HUES64 (cell line): Measurements from ENCODE around the gene PFKP.
"Not testable (repeated sequence)": the region's sequence is repeated elsewhere in the genome, so short reads cannot be mapped to it uniquely, and the experiment has no call there.

Source experiments
- H3K27ac ChIP-seq: 2 replicates; pipeline ENCODE4 v1.7.0; 2013; ENCODE audit warnings: low read depth, low read length, inconsistent platforms
- H3K27me3 ChIP-seq: 2 replicates; pipeline ENCODE4 v1.6.1; 2013; ENCODE audit warnings: mild to moderate bottlenecking, low read length; ENCODE audit not compliant: insufficient read depth
- H3K36me3 ChIP-seq: 2 replicates; pipeline ENCODE4 v1.6.1; 2013; ENCODE audit warnings: mild to moderate bottlenecking, low read length; ENCODE audit not compliant: insufficient read depth
- H3K4me1 ChIP-seq: 2 replicates; pipeline ENCODE4 v1.6.1; 2013; ENCODE audit warnings: mild to moderate bottlenecking, low read length, moderate library complexity; ENCODE audit not compliant: insufficient read depth
- H3K4me3 ChIP-seq: 2 replicates; pipeline ENCODE4 v1.5.1; 2013; ENCODE audit warnings: mild to moderate bottlenecking, low read length, moderate library complexity
- H3K9ac ChIP-seq: 2 replicates; pipeline ENCODE4 v1.6.1; 2013; ENCODE audit warnings: mild to moderate bottlenecking, low read depth, low read length
- H3K9me3 ChIP-seq: 2 replicates; pipeline ENCODE4 v1.6.1; 2013; ENCODE audit warnings: low read depth, low read length; ENCODE audit not compliant: insufficient read depth
- WGBS: fragments of 150-250, 120-280 bp; methylation state at CpG from one replicate; pipeline ENCODE4 v1.1.7; 2013; ENCODE audit warnings: missing lambda C conversion rate; 5-methylcytosine and 5-hydroxymethylcytosine counted together

The PFKP gene

GRCh38 chr10:3171488-3171887 is 104.1 kb downstream of the PFKP start:
- not testable (repeated sequence) for H3K27ac ChIP-seq, H3K9ac ChIP-seq, H3K27me3 ChIP-seq, H3K9me3 ChIP-seq, H3K4me1 ChIP-seq
- peak overlapping the region; percentile 92 for H3K4me3 ChIP-seq
- H3K36me3 ChIP-seq = peaks cover 28% of the 10 kb centered on the region
- 96% methylated on average over 10 of the region's 11 CpGs for WGBS

DNA sequence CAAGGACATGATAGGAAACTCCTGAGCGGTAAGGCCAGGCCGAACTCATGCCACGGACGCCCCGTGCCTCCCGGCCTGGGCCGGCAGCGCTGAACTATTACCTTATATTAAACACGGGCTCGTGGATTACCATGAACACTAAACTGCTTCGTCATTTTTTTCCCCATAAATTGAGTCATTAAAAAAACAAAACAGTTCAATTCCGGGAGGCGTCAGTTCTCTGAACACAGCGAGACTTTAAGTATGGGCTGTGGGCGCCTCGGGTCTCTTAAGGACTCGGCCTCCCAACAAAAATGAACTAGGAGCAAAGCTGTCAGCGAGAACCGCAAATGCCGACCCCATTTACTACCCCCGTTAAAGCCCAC is 104.7 kb downstream of the PFKP start:
- WGBS = 9% methylated on average over 21 of the region's 21 CpGs
- H3K27ac ChIP-seq = no peak overlapping the region; the same call in 1 of the 2 replicates

DNA sequence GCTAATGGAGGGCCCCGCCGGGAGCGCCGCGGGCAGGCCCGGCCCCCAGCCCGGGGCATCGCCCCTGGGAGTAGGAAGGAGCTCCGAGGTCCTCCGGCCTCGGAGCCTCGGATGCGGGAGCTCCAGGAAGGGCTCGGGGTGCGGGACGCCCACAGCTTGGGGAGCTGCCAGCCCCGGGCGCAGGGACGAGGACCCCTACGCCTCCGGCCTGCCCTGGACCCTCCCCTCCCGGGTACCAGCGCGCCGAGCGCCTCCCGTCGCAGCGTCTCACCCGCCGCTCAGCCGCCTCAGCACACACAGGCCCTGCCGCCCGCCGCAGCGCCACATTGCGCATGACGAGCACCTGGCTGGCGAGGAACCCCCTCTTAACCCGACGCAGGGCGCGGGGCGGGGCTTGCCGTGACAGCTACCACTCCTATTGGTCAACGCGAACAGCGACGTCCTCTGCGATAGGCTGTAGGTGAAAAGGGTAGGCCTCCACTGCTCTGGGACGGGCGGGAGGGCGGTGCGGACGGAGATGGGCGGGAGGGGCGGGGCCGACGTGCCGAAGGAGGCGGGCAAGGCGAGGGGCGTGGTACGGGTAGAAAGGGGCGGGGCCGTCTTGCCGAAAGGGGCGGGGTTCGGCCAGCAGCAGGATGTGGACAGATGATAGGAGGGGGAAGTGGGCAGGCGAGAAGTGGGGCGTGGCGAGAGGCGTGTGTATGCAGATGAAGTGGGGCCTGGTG is 105.3 kb downstream of the PFKP start, which contains the start of gene PITRM1:
Gene PITRM1 (minus strand): TSS at position 337 of the 725 bp plus-strand sequence. CDS start 10 bp downstream, at position 327.
- Histone ChIP-seq H3K9ac (peak within 1 kb of the TSS; percentile 64), H3K9me3 (no peaks in the 10 kb centered on the region), H3K27me3 (no peaks in the 10 kb centered on the region), H3K4me1 (0 out of 2 replicates have a peak, but pooled peaks cover 4% of the 10 kb centered on the region), H3K36me3 (peaks cover 22% of the 10 kb centered on the region), H3K4me3 (peak within 1 kb of the TSS; percentile 92), H3K27ac (peak within 1 kb of the TSS; percentile 19; the same call in 1 of the 2 replicates)
- WGBS = under 1% methylated on average over 73 of the region's 73 CpGs

More for the DNA sequence above, 104.7 kb downstream of the PFKP start:
- peak overlapping the region; percentile 92 for H3K4me3 ChIP-seq
- no peaks in the 10 kb centered on the region for H3K27me3 ChIP-seq
- H3K36me3 ChIP-seq = peaks cover 23% of the 10 kb centered on the region
- peak overlapping the region; percentile 64 for H3K9ac ChIP-seq
- 0 out of 2 replicates have a peak, but pooled peaks cover 4% of the 10 kb centered on the region for H3K4me1 ChIP-seq
- no peaks in the 10 kb centered on the region for H3K9me3 ChIP-seq

DNA sequence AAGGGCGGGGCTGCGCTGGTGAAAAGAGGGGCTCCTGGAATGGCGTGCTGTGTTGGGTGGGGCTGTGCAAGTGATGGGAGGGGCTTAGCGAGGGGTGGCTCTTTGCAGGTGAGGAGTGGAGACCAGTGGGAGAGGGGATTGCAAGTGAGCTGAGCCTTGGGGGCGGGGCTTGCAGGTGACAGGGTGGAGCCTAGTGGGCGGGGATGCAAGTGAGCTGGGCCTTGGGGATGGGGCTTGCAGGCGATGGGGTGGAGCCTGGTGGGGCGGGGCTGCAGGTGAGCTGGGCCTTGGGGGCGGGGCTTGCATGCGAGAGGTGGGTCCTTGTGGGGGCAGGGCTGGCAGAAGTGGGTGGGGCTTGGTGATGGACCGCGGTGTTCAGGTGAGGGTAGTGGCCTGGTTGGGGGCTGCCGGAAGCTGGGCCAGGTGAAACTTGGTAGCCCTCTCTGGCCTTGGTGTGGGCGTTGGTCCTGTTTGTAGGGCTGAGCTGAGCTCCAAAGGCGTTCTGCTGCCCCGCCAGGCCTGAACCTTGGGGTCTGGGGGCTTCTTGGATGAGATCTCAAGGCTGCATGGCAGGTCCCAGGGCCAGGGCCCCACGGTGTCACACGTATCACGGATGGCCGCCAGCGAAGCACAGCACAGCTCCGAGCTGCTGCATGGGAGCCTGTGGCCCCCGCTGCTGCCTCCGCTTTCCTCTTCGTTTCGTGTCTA is 106.0 kb downstream of the PFKP start:
- Histone ChIP-seq H3K9me3 (no peaks in the 10 kb centered on the region), H3K9ac (peak overlapping the region; percentile 39; the same call in 1 of the 2 replicates), H3K27ac (0 out of 2 replicates have a peak overlapping the region, but pooled peaks have one; percentile 19), H3K27me3 (no peaks in the 10 kb centered on the region), H3K4me1 (0 out of 2 replicates have a peak, but pooled peaks cover 4% of the 10 kb centered on the region), H3K4me3 (peak overlapping the region; percentile 40), H3K36me3 (peaks cover 16% of the 10 kb centered on the region)
- WGBS = 52% methylated on average over 26 of the region's 26 CpGs

- Histone ChIP-seq H3K9me3 (no peaks in the 10 kb centered on the region), H3K4me3 (no peak overlapping the region), H3K36me3 (no peaks in the 10 kb centered on the region), H3K4me1 (0 out of 2 replicates have a peak, but pooled peaks cover 10% of the 10 kb centered on the region), H3K27me3 (no peaks in the 10 kb centered on the region), H3K27ac (no peak overlapping the region), H3K9ac (no peak overlapping the region)
- WGBS = 92% methylated on average over 5 of the region's 5 CpGs
Measured at GRCh38 chr10:3178042-3178441, 110.7 kb downstream of the PFKP start.

- H3K9ac ChIP-seq = no peak overlapping the region
- no peaks in the 10 kb centered on the region for H3K27me3 ChIP-seq
- H3K4me1 ChIP-seq = 0 out of 2 replicates have a peak, but pooled peaks cover 7% of the 10 kb centered on the region
- no peak overlapping the region for H3K27ac ChIP-seq
- no peaks in the 10 kb centered on the region for H3K9me3 ChIP-seq
- WGBS = 93% methylated on average over 5 of the region's 5 CpGs
- no peaks in the 10 kb centered on the region for H3K36me3 ChIP-seq
- no peak overlapping the region for H3K4me3 ChIP-seq
Measured at GRCh38 chr10:3179174-3179573, 111.8 kb downstream of the PFKP start.

DNA sequence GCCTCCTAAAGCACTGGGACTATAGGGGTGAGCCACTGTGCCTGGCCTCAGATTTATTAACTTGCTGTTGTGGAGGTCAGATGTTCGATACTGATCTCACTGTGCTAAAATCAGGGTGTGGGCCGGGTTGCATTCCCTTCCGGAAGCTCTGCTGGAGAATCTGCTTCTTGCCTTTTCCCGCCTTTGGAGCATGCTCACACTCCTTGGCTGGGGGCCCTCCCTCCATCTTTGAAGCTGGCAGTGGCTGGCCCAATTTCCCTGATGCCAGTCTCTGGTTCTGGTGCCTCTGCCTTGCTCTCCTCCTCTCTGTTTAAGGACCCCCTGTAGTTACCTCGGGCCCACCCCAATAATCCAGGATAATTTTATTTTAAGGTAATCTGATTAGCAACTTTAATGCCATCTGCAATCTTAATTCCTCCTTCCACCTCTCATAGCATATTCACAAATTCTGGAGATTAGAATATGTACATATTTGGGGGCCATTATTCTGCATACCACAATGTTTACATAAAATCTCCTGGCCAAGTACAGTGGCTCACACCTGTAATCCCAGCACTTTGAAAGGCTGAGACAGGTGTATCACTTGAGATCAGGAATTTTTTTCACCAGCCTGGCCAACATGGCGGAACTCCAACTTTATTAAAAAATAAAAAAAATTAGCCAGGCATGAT is 113.1 kb downstream of the PFKP start:
- no peaks in the 10 kb centered on the region for H3K27me3 ChIP-seq
- no peak overlapping the region for H3K4me3 ChIP-seq
- 87% methylated on average over 5 of the region's 6 CpGs for WGBS

GRCh38 chr10:3185386-3185785 is 118.0 kb downstream of the PFKP start:
- no peak overlapping the region for H3K9ac ChIP-seq
- H3K27me3 ChIP-seq = no peaks in the 10 kb centered on the region
- H3K27ac ChIP-seq = no peak overlapping the region
- 0 out of 2 replicates have a peak, but pooled peaks cover 5% of the 10 kb centered on the region for H3K4me1 ChIP-seq
- 94% methylated on average over 6 of the region's 6 CpGs for WGBS
- H3K36me3 ChIP-seq = no peaks in the 10 kb centered on the region
- H3K4me3 ChIP-seq = no peak overlapping the region
- no peaks in the 10 kb centered on the region for H3K9me3 ChIP-seq

More for the DNA sequence above, 113.1 kb downstream of the PFKP start:
- Histone ChIP-seq H3K36me3 (no peaks in the 10 kb centered on the region), H3K27ac (no peak overlapping the region), H3K9ac (no peak overlapping the region), H3K4me1 (0 out of 2 replicates have a peak, but pooled peaks cover 7% of the 10 kb centered on the region), H3K9me3 (no peaks in the 10 kb centered on the region)

- H3K4me1 ChIP-seq = 0 out of 2 replicates have a peak, but pooled peaks cover 5% of the 10 kb centered on the region
- no peaks in the 10 kb centered on the region for H3K36me3 ChIP-seq
- H3K9me3 ChIP-seq = no peaks in the 10 kb centered on the region
- H3K9ac ChIP-seq = no peak overlapping the region
- H3K4me3 ChIP-seq = no peak overlapping the region
- no peaks in the 10 kb centered on the region for H3K27me3 ChIP-seq
- 96% methylated on average over 6 of the region's 6 CpGs for WGBS
- H3K27ac ChIP-seq = no peak overlapping the region
Measured at GRCh38 chr10:3186368-3186767, 119.0 kb downstream of the PFKP start.
